GM12891 (cell line): ENCODE results near the gene KIAA1958.

ENCODE experiments used
- POLR2A ChIP-seq: IDR thresholded peaks from 2 replicates; pipeline ENCODE4 v1.6.1; 2011; ENCODE audit warnings: low read depth, low read length, control low read depth
- POLR2AphosphoS5 ChIP-seq: IDR thresholded peaks from 2 replicates; pipeline ENCODE4 v1.6.1; 2011; ENCODE audit warnings: low read depth, low read length, control low read depth
- SPI1 ChIP-seq: IDR thresholded peaks from 2 replicates; pipeline ENCODE4 v1.6.1; 2011; ENCODE audit warnings: low read depth, low read length, control low read depth

DNA sequence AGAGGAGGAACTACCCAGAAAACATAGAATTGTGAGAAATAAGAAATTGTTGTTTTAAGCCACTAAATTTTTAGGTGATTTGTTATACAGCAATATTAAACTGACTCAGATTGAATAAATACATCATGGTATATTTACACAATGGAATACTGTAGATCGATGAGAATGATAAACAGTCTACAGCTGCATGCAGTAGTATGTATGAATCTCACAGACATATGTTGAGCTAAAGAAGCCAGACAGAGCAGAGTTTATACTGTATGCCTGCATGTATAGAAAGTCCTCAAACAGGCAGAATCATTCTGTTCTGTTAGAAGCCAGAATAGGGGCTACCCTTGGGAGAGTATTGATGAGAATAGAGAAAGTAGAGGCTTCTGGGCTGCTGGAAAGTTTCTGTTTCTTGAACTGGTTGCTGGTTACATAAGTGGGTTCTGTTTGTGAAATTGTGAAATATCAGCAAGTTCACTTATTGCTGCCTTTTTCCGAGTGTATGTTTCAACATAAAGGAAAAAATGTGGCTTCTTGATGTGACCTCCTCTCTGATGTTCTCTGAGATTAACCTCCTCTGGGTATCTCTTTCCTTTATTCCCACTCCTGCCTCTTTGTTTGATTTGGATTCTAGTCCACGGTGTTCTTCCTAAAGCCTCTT lies 9.6 kb downstream of the KIAA1958 start:
- TF ChIP-seq POLR2AphosphoS5, result no peak
- TF ChIP-seq POLR2A, result no peak
- no peak for TF ChIP-seq SPI1
